NCI-H2227 (cell line): ENCODE results near the gene COPS8.

Experiments used
- DNase-seq: peaks from one replicate; lab custom pipeline; 2025; ENCODE audit not compliant: unreplicated experiment; lab: John Stamatoyannopoulos, UW

Gene COPS8

GRCh38 chr2:237097911-237098702 is 12.4 kb downstream of the COPS8 start:
- no peak for DNase-seq

GRCh38 chr2:237099804-237100203 is 14.1 kb downstream of the COPS8 start:
- DNase-seq: no peak

- no peak for DNase-seq
Observed at GRCh38 chr2:237101118-237101979, 15.7 kb downstream of the COPS8 start.

DNA sequence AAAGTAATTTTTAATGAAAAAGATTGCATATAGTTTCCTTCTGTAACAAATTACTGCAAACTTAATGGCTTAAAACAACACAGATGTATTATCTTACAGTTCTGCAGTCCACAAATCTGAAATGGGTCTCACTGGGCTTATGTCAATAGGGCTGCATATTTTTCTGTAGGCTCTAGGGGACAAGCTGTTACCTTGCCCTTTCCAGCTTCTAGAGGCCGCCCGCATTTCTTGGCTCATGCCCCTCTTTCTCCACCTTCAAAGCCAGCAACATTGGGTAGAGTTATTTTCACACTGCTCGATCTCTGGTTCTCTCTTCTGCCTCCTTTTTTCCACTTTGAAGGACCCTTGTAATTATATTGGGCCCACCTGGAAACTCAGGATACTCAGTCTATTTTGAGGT is 16.7 kb downstream of the COPS8 start:
- DNase-seq: no peak

DNA sequence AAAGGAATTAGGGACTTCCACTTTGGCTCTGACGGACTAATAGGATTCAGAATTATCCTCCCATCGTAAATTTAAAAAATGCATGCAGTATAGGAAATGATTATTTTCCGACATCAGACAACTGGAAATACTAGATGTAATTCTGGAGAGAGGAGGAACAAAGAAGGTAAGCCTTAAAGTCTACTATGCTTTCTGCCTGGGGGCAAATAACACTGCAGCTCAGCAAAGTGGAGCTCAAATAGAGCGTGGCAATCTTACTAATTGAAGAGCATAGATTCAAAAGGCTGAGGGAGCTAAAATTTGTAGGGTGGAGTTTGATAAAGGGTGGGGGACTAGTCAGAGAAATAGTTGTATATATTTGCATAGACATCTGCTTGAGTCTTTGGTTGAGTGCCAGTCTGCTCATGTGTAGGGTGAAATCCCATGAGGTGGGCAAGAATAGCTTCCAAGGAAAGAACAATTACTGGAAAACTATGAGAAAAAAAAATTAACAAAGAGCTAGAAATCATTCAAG is 23.8 kb downstream of the COPS8 start:
- DNase-seq: no peak

DNA sequence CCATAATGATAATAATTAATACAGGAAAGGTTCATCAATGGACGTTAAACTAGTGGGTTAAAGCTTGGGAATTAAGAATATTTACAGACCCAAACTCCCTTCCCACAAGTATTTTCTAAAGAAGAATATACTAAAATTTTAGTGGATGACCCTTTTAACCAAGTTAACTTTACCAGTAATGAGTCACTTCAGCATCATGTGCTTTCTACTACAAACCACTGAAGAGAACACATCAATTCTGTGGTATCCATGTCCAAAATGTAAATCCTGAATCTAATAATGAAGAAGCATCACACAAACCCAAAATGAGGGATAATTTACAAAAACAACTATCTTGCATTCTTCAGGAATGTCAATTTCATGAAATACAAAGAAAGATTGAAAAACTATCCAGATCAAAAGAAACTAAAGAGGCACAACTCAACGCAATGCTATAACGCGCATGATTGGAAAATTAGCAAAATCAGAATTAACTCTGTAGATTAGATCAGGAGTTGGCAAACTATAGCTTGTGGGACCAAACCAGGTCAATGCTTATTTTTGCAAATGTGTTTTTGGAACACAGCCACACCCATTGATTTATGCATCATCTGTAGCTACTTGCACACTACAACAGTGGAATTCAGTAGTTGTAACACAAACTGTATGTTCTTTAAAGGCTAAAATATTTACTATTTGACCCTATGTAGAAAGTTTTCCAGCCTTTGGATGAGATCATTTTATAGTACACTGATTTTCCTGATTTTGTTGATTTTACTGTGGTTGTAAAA is 27.5 kb downstream of the COPS8 start:
- DNase-seq: no peak

DNA sequence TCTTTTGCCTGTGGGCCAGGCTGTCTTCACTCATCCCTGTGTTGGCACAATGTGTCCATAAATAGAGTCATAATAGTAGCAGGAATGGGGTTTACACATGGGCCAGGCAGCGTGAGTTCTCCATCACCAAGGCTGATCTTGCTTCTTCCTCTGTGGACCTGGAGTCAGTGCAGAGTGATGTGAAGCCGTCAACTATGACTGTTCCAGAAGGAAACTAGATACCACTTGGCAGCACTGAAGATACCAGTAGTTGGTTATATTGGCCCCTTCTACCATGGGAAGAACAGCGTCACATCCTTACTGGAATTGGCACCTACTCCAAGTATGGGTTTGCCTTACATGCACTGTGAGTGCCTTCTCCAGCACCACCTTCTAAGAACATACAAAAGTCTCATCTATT is 30.2 kb downstream of the COPS8 start:
- DNase-seq: no peak

GRCh38 chr2:237116431-237116830 is 30.7 kb downstream of the COPS8 start:
- no peak for DNase-seq

DNA sequence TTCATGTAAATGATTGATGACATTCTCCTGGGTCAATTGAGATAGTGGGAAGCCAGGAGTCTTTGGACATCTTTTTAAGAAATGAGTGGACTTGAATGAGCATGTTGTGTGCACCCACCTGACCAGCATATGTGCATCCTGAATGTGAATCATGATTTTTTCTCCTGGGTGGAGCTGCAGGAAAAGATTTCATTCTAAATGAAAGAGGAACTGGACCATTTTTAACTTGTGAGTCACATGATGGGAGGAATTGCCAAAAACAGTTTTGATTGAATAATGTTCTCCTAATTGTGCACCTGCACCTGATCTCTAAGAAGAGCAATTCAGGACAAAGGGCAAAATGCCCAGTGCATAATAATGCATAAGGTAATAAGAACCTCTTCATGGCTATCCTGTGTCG is 32.3 kb downstream of the COPS8 start:
- no peak for DNase-seq

- no peak for DNase-seq
Observed at GRCh38 chr2:237118561-237119155, 33.0 kb downstream of the COPS8 start.

DNA sequence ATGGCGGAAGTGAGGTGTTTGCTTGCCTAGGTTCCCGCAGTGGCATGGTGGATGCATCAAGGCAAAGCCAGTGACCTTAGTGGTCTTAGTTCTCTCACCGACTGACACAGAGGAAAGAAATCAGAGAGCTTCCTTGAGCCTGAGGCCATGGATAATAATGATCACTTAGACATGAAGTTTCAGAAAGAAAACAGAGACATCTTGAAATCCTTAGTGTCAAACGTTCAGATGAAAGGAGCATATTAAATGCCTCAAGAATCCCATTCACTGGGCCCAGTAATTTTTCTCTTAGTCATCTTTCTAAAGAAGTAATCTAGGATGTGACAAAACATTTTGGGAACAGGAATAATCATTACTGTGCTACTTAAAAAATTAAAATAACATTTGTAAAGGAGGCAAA is 35.2 kb downstream of the COPS8 start:
- DNase-seq: no peak

DNA sequence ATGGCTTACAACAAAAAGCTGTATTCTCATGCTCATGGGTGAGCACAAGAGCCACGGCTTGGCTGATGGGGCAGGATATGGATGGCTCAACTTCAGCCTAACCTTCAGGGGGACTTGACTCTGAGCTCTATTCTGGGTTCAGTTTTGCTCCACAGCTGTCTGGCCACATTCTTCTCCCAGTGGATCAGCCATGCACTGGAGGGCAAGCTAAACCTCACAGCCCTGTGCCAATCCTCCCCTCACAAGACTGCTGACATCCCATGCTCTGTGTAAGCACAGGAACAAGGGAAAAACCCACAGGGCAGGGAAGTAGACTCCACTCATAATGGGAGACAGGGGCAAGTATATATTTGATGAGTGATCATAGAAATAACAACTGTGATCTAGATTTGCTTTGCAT is 35.6 kb downstream of the COPS8 start:
- no peak for DNase-seq

DNA sequence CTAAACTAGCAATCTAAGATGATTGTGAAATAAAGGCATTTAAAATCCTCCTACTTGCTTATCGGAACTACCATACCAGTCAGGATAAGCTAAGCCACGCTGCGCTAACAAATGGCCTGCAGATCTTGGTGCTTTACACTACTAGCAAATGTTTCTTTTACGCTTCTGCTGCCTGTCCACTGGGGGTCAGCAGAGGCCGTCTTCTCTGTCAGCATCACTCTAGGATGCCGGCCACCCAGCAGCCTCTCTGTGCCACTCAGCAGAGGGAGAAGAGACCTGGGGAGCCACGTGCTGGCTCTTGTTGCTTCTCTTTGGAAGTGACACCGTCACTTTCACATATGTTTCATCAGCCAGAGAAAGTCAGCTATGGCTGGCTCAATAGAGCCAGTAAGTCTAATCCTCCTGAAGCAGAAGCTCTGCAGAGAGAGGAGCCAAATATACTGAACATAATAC is 36.6 kb downstream of the COPS8 start:
- DNase-seq: no peak

- no peak for DNase-seq
Observed at GRCh38 chr2:237124820-237125219, 39.1 kb downstream of the COPS8 start.

GRCh38 chr2:237125967-237126366 is 40.3 kb downstream of the COPS8 start:
- no peak for DNase-seq

DNA sequence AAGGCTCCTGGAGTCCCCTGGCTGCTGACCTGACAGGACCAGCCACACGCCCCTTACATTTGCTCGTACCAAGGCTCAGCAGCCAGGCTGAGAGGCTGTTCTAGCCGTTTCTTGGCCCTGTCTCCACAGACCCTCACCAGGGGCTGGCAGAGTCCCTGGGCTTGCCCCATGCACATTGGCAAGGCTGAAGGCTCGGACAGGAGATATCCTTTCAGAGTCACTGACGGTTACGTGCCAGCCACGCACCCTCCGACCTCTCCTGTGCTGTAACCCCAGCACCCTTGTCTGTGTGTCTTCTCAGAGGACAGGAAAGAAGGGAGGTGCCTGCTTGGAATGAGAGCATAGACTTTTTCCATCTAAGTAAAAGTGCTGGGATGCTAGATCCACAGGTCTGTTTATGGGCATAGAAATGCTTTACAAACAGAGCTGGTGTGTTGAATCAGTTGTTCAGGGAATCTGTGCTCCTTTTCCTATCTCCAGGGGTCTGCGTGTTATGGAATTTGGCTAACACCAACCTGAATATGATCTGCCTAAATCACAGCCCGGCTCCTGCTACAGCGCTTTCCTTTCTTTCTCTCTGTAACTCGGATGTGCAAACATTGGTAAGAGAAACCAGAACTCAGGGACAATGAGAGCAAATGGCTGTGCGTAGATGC is 41.0 kb downstream of the COPS8 start:
- no peak for DNase-seq

DNA sequence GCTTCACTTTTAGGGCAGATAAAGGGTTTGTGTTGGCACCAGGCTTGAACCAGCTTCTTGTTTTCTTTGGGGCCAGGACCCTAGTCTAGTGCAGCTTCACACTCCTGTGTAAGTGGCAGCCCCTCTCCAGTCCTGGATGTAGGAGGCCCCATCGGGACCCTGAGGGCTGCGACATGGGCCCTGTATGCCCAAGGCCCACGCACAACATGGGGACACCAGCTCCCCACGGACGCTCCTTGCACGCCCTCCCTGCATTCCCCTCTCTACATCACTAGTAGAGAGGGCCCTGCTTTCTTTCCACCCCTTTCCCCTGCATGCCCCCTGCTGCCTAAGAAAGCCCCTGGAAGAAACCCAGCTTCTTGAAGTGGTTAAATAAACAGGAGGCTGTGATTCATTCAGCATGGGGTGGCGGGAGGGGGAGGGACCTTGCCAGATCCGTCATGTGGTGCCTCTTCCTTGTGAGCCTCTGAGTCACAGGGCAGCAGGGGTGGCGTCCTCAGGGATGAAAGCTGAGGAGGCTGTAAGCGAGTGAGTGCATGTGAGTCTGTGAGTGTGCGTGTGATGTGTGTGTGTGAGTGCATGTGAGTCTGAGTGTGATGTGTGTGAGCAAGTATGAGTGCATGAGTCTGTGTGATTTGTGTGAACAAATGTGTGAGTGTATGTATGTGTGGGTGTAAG is 42.5 kb downstream of the COPS8 start:
- no peak for DNase-seq

DNA sequence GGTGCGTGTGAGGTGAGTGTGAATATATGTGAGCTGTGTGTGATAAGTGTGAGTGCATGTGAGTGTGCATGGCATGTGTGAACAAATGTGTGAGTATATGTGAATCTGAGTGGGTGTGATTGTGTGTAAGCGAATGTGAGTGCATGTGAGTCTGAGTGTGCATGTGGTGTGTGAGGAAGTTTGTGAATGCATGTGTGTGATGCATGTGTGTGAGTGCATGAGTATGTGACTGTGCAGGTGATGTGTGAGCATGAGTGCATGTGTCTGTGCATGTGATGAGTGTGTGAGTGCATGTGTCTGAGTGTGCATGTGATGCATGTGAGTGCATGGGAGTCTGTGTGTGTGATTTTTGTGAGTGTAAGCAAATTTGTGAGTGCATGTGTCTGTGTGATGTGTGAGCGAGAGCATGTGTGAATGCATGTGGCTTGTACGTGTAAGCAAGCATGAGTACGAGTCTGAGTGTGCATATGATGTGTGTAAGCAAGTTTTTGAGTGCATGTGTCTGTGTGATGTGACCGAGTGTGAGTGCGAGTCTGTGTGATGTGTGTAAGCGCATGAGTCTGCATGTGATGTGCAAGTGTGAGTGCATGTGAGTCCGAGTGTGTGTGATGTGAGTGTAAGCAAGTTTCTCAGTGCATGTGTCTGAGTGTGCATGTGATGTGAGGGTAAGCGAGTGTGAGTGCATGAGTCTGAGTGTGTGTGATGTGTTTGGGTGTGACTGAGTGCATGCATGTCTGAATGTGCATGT is 43.3 kb downstream of the COPS8 start:
- no peak for DNase-seq

DNA sequence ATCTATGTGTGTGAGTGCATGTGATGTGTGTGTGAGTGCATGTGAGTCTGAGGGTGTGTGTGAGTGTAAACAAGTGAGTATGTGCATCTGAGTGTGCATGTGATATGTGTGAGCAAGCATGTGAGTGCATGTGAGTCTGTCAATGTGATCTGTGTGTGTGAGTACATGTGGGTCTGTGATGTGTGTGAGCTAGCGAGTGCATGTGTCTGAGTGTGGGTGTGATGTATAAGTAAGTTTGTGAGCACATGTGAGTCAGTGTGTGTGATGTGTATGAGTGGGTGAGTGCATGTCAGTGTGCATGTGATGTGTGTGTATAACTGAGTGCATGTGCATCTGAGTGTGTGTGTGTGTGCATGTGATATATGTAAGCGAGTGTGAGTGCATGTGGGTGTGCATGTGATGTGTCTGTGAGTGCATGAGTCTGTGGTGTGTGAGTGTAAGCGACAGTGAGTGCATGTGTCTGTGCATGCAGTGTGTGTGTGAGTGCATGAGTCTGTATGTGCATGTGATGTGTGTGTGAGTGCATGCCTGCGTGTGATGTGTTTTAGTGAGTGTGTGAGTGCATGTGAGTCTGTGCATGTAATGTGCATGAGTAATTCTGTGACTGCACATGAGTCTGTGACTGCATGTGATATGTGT is 44.1 kb downstream of the COPS8 start:
- DNase-seq: no peak
